T-helper 2 cell treated with Interferon-gamma antibody and Interleukin-4, amounts not matched to agents 5 μg/mL and 100 μg/mL, for 36 hours (primary cell): ENCODE measurements around the gene P2RY13.
A peak's percentile ranks its signal among the peaks of the same experiment; 100 is the strongest.

Experiments
- DNase-seq: peaks from one replicate; pipeline ENCODE4 v3.0.0; 2021; ENCODE audit warnings: low spot score
- H3K27ac Mint-ChIP-seq: one replicate; pipeline ENCODE4 v1.8.0; 2021; ENCODE audit warnings: mild to moderate bottlenecking, mixed read lengths
- H3K27me3 Mint-ChIP-seq: one replicate; pipeline ENCODE4 v1.8.0; 2021; ENCODE audit warnings: low read depth, mixed read lengths
- H3K36me3 Mint-ChIP-seq: one replicate; pipeline ENCODE4 v1.8.0; 2021; ENCODE audit warnings: low read depth, mixed read lengths
- H3K4me1 Mint-ChIP-seq: one replicate; pipeline ENCODE4 v1.8.0; 2021; ENCODE audit warnings: low read depth, mixed read lengths
- H3K4me3 Mint-ChIP-seq: one replicate; pipeline ENCODE4 v1.8.0; 2022; ENCODE audit warnings: mild to moderate bottlenecking, moderate library complexity, mixed read lengths
- H3K9me3 Mint-ChIP-seq: one replicate; pipeline ENCODE4 v1.8.0; 2021; ENCODE audit warnings: mixed read lengths

P2RY13 gene

DNA sequence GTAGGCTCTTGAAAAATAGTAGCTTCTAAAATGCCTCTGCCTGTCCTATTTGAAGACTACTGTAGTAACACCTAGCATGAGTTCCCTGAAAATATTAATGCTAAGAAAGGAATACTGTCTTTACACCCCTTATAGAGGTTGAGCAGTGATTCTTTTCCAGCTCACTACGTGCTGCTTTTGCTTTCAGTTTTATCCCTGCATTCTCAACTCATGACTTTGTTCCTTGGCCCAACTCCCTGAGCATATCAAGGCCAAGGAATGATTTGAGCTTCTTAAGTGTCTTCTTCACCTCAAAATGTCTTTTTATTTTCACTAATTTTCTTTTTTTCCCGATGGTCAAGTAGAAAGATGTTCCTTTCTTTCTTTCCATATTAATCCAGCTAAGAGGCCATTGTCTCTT lies 16.5 kb upstream of the P2RY13 start:
- Mint-ChIP-seq H3K9me3 (no peaks in the 10 kb centered on the region), H3K4me1 (peaks cover 8% of the 10 kb centered on the region), H3K27ac (no peak overlapping the region), H3K27me3 (peaks cover 24% of the 10 kb centered on the region), H3K4me3 (no peak overlapping the region), H3K36me3 (no peaks in the 10 kb centered on the region)
- no peak for DNase-seq

GRCh38 chr3:151331696-151332095 lies 2.3 kb upstream of the P2RY13 start:
- H3K4me3 Mint-ChIP-seq, result no peak overlapping the region
- no peak for DNase-seq
- peaks cover 9% of the 10 kb centered on the region for H3K27me3 Mint-ChIP-seq
- no peaks in the 10 kb centered on the region for H3K9me3 Mint-ChIP-seq
- no peaks in the 10 kb centered on the region for H3K36me3 Mint-ChIP-seq
- H3K4me1 Mint-ChIP-seq, result peaks cover 17% of the 10 kb centered on the region
- no peak overlapping the region for H3K27ac Mint-ChIP-seq

GRCh38 chr3:151330899-151331298 lies 1.6 kb upstream of the P2RY13 start:
- peaks cover 4% of the 10 kb centered on the region for H3K27me3 Mint-ChIP-seq
- H3K27ac Mint-ChIP-seq, result no peak overlapping the region
- no peak overlapping the region for H3K4me3 Mint-ChIP-seq
- no peak for DNase-seq
- no peaks in the 10 kb centered on the region for H3K36me3 Mint-ChIP-seq
- H3K9me3 Mint-ChIP-seq, result no peaks in the 10 kb centered on the region
- H3K4me1 Mint-ChIP-seq, result peaks cover 17% of the 10 kb centered on the region

DNA sequence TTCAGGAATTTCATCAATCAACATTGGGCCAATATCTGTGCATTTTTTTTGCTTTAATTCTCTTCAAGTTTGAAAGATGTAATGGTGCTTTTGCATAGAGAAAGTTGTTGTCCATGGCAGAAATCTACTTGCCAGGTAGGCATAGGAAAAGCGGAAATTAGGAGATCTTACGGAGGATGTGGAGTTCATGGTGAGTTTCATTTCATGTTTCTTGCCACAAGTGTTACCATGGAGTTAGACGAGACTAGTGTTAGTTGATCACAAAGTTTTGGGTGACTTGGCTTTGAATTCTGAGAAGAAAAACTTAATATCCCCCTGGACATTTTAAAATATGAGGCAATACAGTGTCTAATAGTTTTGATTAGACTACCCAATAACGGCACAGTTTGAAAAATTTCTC lies 1.0 kb upstream of the P2RY13 start:
- no peaks in the 10 kb centered on the region for H3K9me3 Mint-ChIP-seq
- H3K27ac Mint-ChIP-seq, result no peak overlapping the region
- no peak for DNase-seq
- no peaks in the 10 kb centered on the region for H3K36me3 Mint-ChIP-seq
- H3K27me3 Mint-ChIP-seq, result peaks cover 4% of the 10 kb centered on the region
- H3K4me1 Mint-ChIP-seq, result peaks cover 17% of the 10 kb centered on the region
- no peak overlapping the region for H3K4me3 Mint-ChIP-seq

DNA sequence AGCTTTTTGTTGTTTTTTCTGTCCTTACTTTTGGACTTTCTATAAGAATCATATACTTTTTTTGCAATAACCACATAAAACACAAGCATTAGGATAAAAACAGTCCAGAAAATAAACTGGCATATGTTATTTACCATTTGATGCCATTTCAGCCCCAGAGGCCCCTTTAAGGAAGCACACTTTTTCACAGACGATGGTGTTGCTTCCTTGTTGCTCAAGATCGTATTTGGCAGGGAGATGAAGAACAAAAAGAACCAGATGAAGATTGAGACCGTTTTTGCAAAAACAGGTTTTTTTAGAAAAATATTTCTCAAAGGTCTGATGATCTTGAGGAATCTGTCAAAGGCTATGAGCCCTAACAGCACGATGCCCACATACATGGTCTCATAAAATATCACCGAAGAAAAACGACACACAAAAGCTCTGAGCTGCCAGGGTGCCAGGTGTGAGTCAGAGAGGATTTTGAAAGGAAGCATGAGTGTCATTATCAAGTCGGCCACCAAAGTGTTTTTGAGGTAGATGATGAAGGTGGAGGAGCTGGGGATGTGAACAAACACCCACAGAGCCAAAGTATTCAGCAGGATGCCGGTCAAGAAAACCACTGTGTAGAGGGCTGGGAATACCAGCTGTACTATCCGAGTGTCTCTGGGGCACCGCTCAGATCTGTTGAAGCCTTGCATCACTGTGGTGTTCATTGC lies 902 bp downstream of the P2RY13 start:
- peak overlapping the region; percentile 44 for H3K4me3 Mint-ChIP-seq
- H3K9me3 Mint-ChIP-seq, result no peaks in the 10 kb centered on the region
- DNase-seq, result no peak
- H3K36me3 Mint-ChIP-seq, result no peaks in the 10 kb centered on the region
- H3K27me3 Mint-ChIP-seq, result peaks cover 4% of the 10 kb centered on the region
- H3K27ac Mint-ChIP-seq, result no peak overlapping the region
- H3K4me1 Mint-ChIP-seq, result peaks cover 19% of the 10 kb centered on the region

DNA sequence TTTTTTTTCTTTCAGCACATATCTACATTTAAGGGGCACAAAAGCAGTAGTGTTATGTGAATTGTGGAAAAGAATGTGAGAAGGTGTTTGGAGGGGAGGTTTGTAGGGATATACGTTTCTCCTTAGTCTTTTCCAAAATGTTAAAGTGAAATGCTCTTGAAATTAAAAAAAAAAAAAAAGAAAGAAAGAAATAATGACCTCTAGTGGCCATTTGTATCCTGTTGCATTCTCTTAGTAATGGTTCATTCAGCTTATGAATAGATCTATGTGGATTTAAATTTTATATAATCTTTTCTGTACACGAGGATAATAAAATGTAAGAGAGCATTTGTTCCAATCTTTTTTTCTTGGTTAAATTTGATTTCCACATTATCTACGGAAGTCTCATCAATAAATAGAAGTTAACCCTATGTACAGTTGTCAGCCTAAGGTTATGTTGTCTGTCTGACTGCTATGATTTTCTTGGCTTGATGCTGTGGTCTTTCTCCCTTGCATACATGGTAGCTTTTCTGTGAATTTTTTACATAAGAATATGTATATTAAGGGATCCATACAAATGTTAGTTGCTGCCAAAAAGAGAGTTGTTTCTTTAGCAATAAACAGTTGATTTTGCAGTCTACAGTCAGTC lies 1.7 kb downstream of the P2RY13 start:
- Mint-ChIP-seq H3K27ac (no peak overlapping the region), H3K9me3 (no peaks in the 10 kb centered on the region), H3K4me1 (peaks cover 14% of the 10 kb centered on the region), H3K27me3 (peaks cover 4% of the 10 kb centered on the region), H3K36me3 (no peaks in the 10 kb centered on the region), H3K4me3 (no peak overlapping the region)
- no peak for DNase-seq

- Mint-ChIP-seq H3K36me3 (no peaks in the 10 kb centered on the region), H3K9me3 (no peaks in the 10 kb centered on the region), H3K4me3 (no peak overlapping the region), H3K27me3 (no peaks in the 10 kb centered on the region), H3K4me1 (peaks cover 27% of the 10 kb centered on the region), H3K27ac (no peak overlapping the region)
- no peak for DNase-seq
Measured at GRCh38 chr3:151322511-151322910, 6.8 kb downstream of the P2RY13 start.

- Mint-ChIP-seq H3K4me3 (no peak overlapping the region), H3K36me3 (no peaks in the 10 kb centered on the region), H3K9me3 (no peaks in the 10 kb centered on the region), H3K27me3 (no peaks in the 10 kb centered on the region), H3K27ac (no peak overlapping the region), H3K4me1 (peaks cover 27% of the 10 kb centered on the region)
- no peak for DNase-seq
Measured at GRCh38 chr3:151321526-151321925, 7.8 kb downstream of the P2RY13 start.

- H3K9me3 Mint-ChIP-seq, result no peaks in the 10 kb centered on the region
Measured at GRCh38 chr3:151320131-151320530, 9.2 kb downstream of the P2RY13 start.

GRCh38 chr3:151319628-151320027 lies 9.7 kb downstream of the P2RY13 start:
- Mint-ChIP-seq H3K27me3 (no peaks in the 10 kb centered on the region), H3K36me3 (no peaks in the 10 kb centered on the region), H3K4me3 (no peak overlapping the region), H3K27ac (no peak overlapping the region), H3K9me3 (no peaks in the 10 kb centered on the region), H3K4me1 (peaks cover 42% of the 10 kb centered on the region)
- no peak for DNase-seq

More at GRCh38 chr3:151320131-151320530, 9.2 kb downstream of the P2RY13 start:
- Mint-ChIP-seq H3K27me3 (no peaks in the 10 kb centered on the region), H3K4me3 (no peak overlapping the region), H3K27ac (no peak overlapping the region), H3K4me1 (peaks cover 39% of the 10 kb centered on the region), H3K36me3 (no peaks in the 10 kb centered on the region)
- DNase-seq, result no peak

- DNase-seq, result no peak
- H3K9me3 Mint-ChIP-seq, result no peaks in the 10 kb centered on the region
- H3K36me3 Mint-ChIP-seq, result no peaks in the 10 kb centered on the region
- H3K27me3 Mint-ChIP-seq, result no peaks in the 10 kb centered on the region
- H3K27ac Mint-ChIP-seq, result no peak overlapping the region
- H3K4me1 Mint-ChIP-seq, result peaks cover 40% of the 10 kb centered on the region
- no peak overlapping the region for H3K4me3 Mint-ChIP-seq
Measured at GRCh38 chr3:151318991-151319390, 10.4 kb downstream of the P2RY13 start.

GRCh38 chr3:151318313-151318712 lies 11.0 kb downstream of the P2RY13 start:
- Mint-ChIP-seq H3K27me3 (no peaks in the 10 kb centered on the region), H3K4me1 (peaks cover 40% of the 10 kb centered on the region), H3K9me3 (no peaks in the 10 kb centered on the region), H3K4me3 (no peak overlapping the region), H3K27ac (no peak overlapping the region), H3K36me3 (no peaks in the 10 kb centered on the region)
- no peak for DNase-seq

- DNase-seq, result peak; percentile 61
- no peaks in the 10 kb centered on the region for H3K27me3 Mint-ChIP-seq
- peak within 1 kb of the TSS; percentile 7 for H3K4me3 Mint-ChIP-seq
- no peaks in the 10 kb centered on the region for H3K36me3 Mint-ChIP-seq
- peak within 1 kb of the TSS; percentile 37 for H3K27ac Mint-ChIP-seq
- H3K9me3 Mint-ChIP-seq, result no peaks in the 10 kb centered on the region
- H3K4me1 Mint-ChIP-seq, result peaks cover 36% of the 10 kb centered on the region
Measured at GRCh38 chr3:151316267-151316991, 12.9 kb downstream of the P2RY13 start, which contains the start of gene GPR87. Gene GPR87 (minus strand): TSS chr3:151316820. CDS start chr3:151300100, 16,720 bp downstream.

- H3K9me3 Mint-ChIP-seq, result no peaks in the 10 kb centered on the region
- DNase-seq, result no peak
- H3K4me3 Mint-ChIP-seq, result peak overlapping the region; percentile 7
- no peak overlapping the region for H3K27ac Mint-ChIP-seq
- H3K27me3 Mint-ChIP-seq, result no peaks in the 10 kb centered on the region
- H3K4me1 Mint-ChIP-seq, result peaks cover 33% of the 10 kb centered on the region
- no peaks in the 10 kb centered on the region for H3K36me3 Mint-ChIP-seq
Measured at GRCh38 chr3:151315846-151316245, 13.5 kb downstream of the P2RY13 start.
